H9 (cell line): ENCODE results near the gene IL1R2. TPM values are rescaled to one million over a fixed set of nuclear protein-coding genes. Genes with fewer than 3 reads are reported as not detected.

Source experiments
- DNase-seq: peaks from one replicate; pipeline ENCODE4 v3.0.0-alpha.2; 2017
- H2AFZ ChIP-seq: one replicate; pipeline ENCODE4 v1.6.1; 2013; ENCODE audit warnings: mild to moderate bottlenecking, low read length, control low read depth, moderate library complexity
- H2AK5ac ChIP-seq: 2 replicates; pipeline ENCODE4 v1.6.1; 2013; ENCODE audit warnings: low read length, control low read depth, mixed read lengths; ENCODE audit not compliant: insufficient read length
- H2BK120ac ChIP-seq: one replicate; pipeline ENCODE4 v1.6.1; 2013; ENCODE audit warnings: low read depth, mild to moderate bottlenecking, low read length, control low read depth, inconsistent platforms; ENCODE audit not compliant: poor library complexity, severe bottlenecking
- H2BK12ac ChIP-seq: 2 replicates; pipeline ENCODE4 v1.6.1; 2013; ENCODE audit warnings: low read length, control low read depth, mixed read lengths, low read depth; ENCODE audit not compliant: insufficient read length
- H2BK15ac ChIP-seq: 2 replicates; pipeline ENCODE4 v1.6.1; 2013; ENCODE audit warnings: low read depth, low read length, control low read depth
- H2BK20ac ChIP-seq: one replicate; pipeline ENCODE4 v1.6.1; 2013; ENCODE audit warnings: low read depth, mild to moderate bottlenecking, low read length, control low read depth, inconsistent platforms; ENCODE audit not compliant: poor library complexity, severe bottlenecking
- H2BK5ac ChIP-seq: 2 replicates; pipeline ENCODE4 v1.6.1; 2013; ENCODE audit warnings: low read length, control low read depth, mixed read lengths; ENCODE audit not compliant: insufficient read length
- H3K14ac ChIP-seq: 2 replicates; pipeline ENCODE4 v1.6.1; 2013; ENCODE audit warnings: low read length, control low read depth; ENCODE audit not compliant: insufficient read depth
- H3K18ac ChIP-seq: 2 replicates; pipeline ENCODE4 v1.6.1; 2013; ENCODE audit warnings: low read depth, mild to moderate bottlenecking, mixed read lengths, low read length, control low read depth; ENCODE audit not compliant: insufficient read length
- H3K23ac ChIP-seq: 2 replicates; pipeline ENCODE4 v1.6.1; 2013; ENCODE audit warnings: low read length, control low read depth, mixed read lengths, low read depth; ENCODE audit not compliant: insufficient read length
- H3K23me2 ChIP-seq: 2 replicates; pipeline ENCODE4 v1.6.1; 2013; ENCODE audit warnings: low read depth, mild to moderate bottlenecking, mixed read lengths, low read length, control low read depth; ENCODE audit not compliant: insufficient read length, poor library complexity, severe bottlenecking
- H3K27ac ChIP-seq: 2 replicates; pipeline ENCODE4 v1.5.1; 2013; ENCODE audit warnings: low read length, control low read depth, mixed read lengths, low read depth; ENCODE audit not compliant: insufficient read length
- H3K27me3 ChIP-seq: 2 replicates; pipeline ENCODE4 v1.6.1; 2013; ENCODE audit warnings: low read length, control low read depth, inconsistent platforms; ENCODE audit not compliant: insufficient read depth
- H3K4ac ChIP-seq: 2 replicates; pipeline ENCODE4 v1.6.1; 2013; ENCODE audit warnings: low read depth, mild to moderate bottlenecking, control low read depth, inconsistent platforms, low read length, moderate library complexity
- H3K4me1 ChIP-seq: 2 replicates; pipeline ENCODE4 v1.6.1; 2013; ENCODE audit warnings: low read length, control low read depth, inconsistent platforms; ENCODE audit not compliant: insufficient read depth
- H3K4me2 ChIP-seq: 2 replicates; pipeline ENCODE4 v1.6.1; 2013; ENCODE audit warnings: low read length, control low read depth, mixed read lengths; ENCODE audit not compliant: insufficient read length, insufficient read depth
- H3K56ac ChIP-seq: 2 replicates; pipeline ENCODE4 v1.6.1; 2013; ENCODE audit warnings: low read depth, mild to moderate bottlenecking, mixed read lengths, low read length, control low read depth; ENCODE audit not compliant: insufficient read length
- H3K79me1 ChIP-seq: 2 replicates; pipeline ENCODE4 v1.6.1; 2013; ENCODE audit warnings: low read depth, mild to moderate bottlenecking, moderate library complexity, low read length, control low read depth, inconsistent platforms; ENCODE audit not compliant: insufficient read depth, poor library complexity, severe bottlenecking
- H3K79me2 ChIP-seq: 2 replicates; pipeline ENCODE4 v1.6.1; 2013; ENCODE audit warnings: low read length, control low read depth, inconsistent platforms; ENCODE audit not compliant: insufficient read depth
- H3K9ac ChIP-seq: 2 replicates; pipeline ENCODE4 v1.6.1; 2013; ENCODE audit warnings: low read length, control low read depth, mixed read lengths; ENCODE audit not compliant: insufficient read length; ENCODE audit errors: extremely low read depth
- H3K9me3 ChIP-seq: one replicate; pipeline ENCODE4 v1.6.1; 2013; ENCODE audit warnings: low read depth, low read length, inconsistent platforms; ENCODE audit not compliant: control insufficient read depth
- H3T11ph ChIP-seq: one replicate; pipeline ENCODE4 v1.6.1; 2013; ENCODE audit warnings: mild to moderate bottlenecking, low read length, control low read depth, inconsistent platforms
- H4K20me1 ChIP-seq: one replicate; pipeline ENCODE4 v1.6.1; 2013; ENCODE audit not compliant: control insufficient read depth, insufficient read length, insufficient read depth
- H4K5ac ChIP-seq: 2 replicates; pipeline ENCODE4 v1.6.1; 2013; ENCODE audit warnings: low read depth, mild to moderate bottlenecking, mixed read lengths, low read length, control low read depth; ENCODE audit not compliant: insufficient read length
- H4K8ac ChIP-seq: replicated peaks from 2 replicates; pipeline ENCODE4 v1.6.1; 2013; ENCODE audit warnings: low read length, control low read depth, mixed read lengths, low read depth; ENCODE audit not compliant: insufficient read length
- H4K91ac ChIP-seq: 2 replicates; pipeline ENCODE4 v1.6.1; 2013; ENCODE audit warnings: low read depth, mild to moderate bottlenecking, moderate library complexity, mixed read lengths, low read length, control low read depth; ENCODE audit not compliant: insufficient read length
- H3K27ac Mint-ChIP-seq, 3 experiments: 2 replicates in 2 of 3; 3 replicates in 1 of 3; pipeline ENCODE4 v1.8.0; 2020 to 2021; ENCODE audit warnings: mixed read lengths in 3 of 3, mild to moderate bottlenecking in 1 of 3, moderate library complexity in 1 of 3
- H3K27me3 Mint-ChIP-seq: 2 replicates; pipeline ENCODE4 v1.8.0; 2021; ENCODE audit warnings: low read depth, mild to moderate bottlenecking, moderate library complexity, mixed read lengths
- H3K36me3 Mint-ChIP-seq, 3 experiments: 2 replicates in 2 of 3; 3 replicates in 1 of 3; pipeline ENCODE4 v1.8.0; 2020 to 2021; ENCODE audit warnings: low read depth in 3 of 3, mixed read lengths in 3 of 3; ENCODE audit not compliant: insufficient read depth in 1 of 3
- H3K4me1 Mint-ChIP-seq, 2 experiments: 2 replicates each; pipeline ENCODE4 v1.8.0; 2020; ENCODE audit warnings: mixed read lengths in 2 of 2
- H3K4me3 Mint-ChIP-seq, 2 experiments: 2 replicates in 1 of 2; 3 replicates in 1 of 2; pipeline ENCODE4 v1.8.0; 2020 to 2021; ENCODE audit warnings: mild to moderate bottlenecking in 2 of 2, mixed read lengths in 2 of 2, moderate library complexity in 1 of 2
- H3K9me3 Mint-ChIP-seq, 2 experiments: 2 replicates in 1 of 2; 3 replicates in 1 of 2; pipeline ENCODE4 v1.8.0; 2020; ENCODE audit warnings: mild to moderate bottlenecking in 2 of 2, mixed read lengths in 2 of 2, moderate library complexity in 1 of 2
- WGBS: extraction: QIAGEN DNeasy Blood & Tissue Kit; methylation state at CpG from one replicate; pipeline ENCODE4 v1.1.7; 2013; ENCODE audit warnings: missing lambda C conversion rate, low lambda C conversion rate, mixed read lengths; ENCODE audit not compliant: insufficient read length; ENCODE audit errors: extremely low coverage; 5-methylcytosine and 5-hydroxymethylcytosine counted together
- total RNA-seq: library from RNA; stranded (reverse); gene quantifications from 2 replicates; pipeline ENCODE4 v1.2.1, GENCODE V29; 2021
- TF ChIP-seq, protein P1 (sequence below): fragments of 200-600 bp; sonication (generic); conservative IDR thresholded peaks from 3 replicates; pipeline ENCODE4 v1.8.0; 2021; ENCODE audit warnings: antibody characterized with exemption, mild to moderate bottlenecking

The IL1R2 gene
- total RNA-seq, 1 experiment from 2014 or later, result not detected

DNA sequence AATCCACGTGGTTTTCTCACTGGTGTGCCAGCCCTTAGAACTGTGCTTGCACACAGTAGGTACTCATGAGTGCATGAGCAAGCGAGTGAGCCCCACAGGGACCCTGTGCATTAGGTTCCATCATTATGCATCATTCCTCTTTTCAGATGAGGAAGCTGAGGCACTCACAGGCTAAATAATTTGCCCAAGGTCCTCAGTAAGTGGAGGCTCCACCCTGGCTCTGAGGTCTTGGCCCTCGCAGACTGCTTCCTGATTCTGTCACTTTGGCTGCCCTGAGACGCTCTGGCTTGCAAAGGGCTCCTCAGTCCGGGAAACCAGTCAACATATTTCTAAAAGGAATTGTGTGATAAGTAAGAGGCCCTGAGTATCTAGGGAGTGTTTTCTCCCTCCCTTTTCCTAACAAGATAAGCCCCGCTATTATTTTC is 71.7 kb downstream of the IL1R2 start:
- Histone ChIP-seq H3K14ac (no peak overlapping the region), H2BK5ac (no peak overlapping the region), H3K27me3 (no peaks in the 10 kb centered on the region), H2BK15ac (no peak overlapping the region), H3K9me3 (no peaks in the 10 kb centered on the region), H3K56ac (no peak overlapping the region), H3K4me2 (no peak overlapping the region), H4K91ac (no peak overlapping the region), H3K4ac (no peak overlapping the region), H3K27ac (no peak overlapping the region), H3K79me1 (no peaks in the 10 kb centered on the region), H3K23ac (no peak overlapping the region), H2BK12ac (no peak overlapping the region), H4K8ac (no peak overlapping the region), H3T11ph (no peak overlapping the region), H3K18ac (no peak overlapping the region), H2BK120ac (no peak overlapping the region), H4K20me1 (no peaks in the 10 kb centered on the region), H4K5ac (no peak overlapping the region), H2BK20ac (no peak overlapping the region), H3K4me1 (no peaks in the 10 kb centered on the region), H3K9ac (no peak overlapping the region), H3K23me2 (no peaks in the 10 kb centered on the region), H2AFZ (no peak overlapping the region), H3K79me2 (no peaks in the 10 kb centered on the region), H2AK5ac (no peak overlapping the region)
- Mint-ChIP-seq H3K27ac (peak overlapping the region in 1 of 3 experiments; percentile 86; a peak in 1 of 7 replicates), H3K4me3 (no peak overlapping the region), H3K4me1 (peaks cover 3 to 4% of the 10 kb centered on the region in 2 experiments; a peak in 1 of 4 replicates), H3K36me3 (peaks cover 0 to 4% (median 2%) of the 10 kb centered on the region in 3 experiments; a peak in 2 of 7 replicates), H3K27me3 (peaks cover 4% of the 10 kb centered on the region), H3K9me3 (peaks cover 0 to 2% of the 10 kb centered on the region in 2 experiments; a peak in 1 of 5 replicates)
- no peak for DNase-seq
- no CpG with 5 or more reads among the region's 6 CpGs for WGBS
- TF ChIP-seq, protein P1, sequence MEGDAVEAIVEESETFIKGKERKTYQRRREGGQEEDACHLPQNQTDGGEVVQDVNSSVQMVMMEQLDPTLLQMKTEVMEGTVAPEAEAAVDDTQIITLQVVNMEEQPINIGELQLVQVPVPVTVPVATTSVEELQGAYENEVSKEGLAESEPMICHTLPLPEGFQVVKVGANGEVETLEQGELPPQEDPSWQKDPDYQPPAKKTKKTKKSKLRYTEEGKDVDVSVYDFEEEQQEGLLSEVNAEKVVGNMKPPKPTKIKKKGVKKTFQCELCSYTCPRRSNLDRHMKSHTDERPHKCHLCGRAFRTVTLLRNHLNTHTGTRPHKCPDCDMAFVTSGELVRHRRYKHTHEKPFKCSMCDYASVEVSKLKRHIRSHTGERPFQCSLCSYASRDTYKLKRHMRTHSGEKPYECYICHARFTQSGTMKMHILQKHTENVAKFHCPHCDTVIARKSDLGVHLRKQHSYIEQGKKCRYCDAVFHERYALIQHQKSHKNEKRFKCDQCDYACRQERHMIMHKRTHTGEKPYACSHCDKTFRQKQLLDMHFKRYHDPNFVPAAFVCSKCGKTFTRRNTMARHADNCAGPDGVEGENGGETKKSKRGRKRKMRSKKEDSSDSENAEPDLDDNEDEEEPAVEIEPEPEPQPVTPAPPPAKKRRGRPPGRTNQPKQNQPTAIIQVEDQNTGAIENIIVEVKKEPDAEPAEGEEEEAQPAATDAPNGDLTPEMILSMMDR, result no peak
